ENCODE measurements around the gene TEX48.

- TF ChIP-seq TARDBP (IDR thresholded peaks at IDR 0.05) (no peak), FOXM1 (IDR thresholded peaks at IDR 0.05; ENCODE audit: borderline replicate concordance) (no peak), ELF4 (IDR thresholded peaks at IDR 0.05) (no peak), NFRKB (IDR thresholded peaks at IDR 0.05) (no peak), HDGF (IDR thresholded peaks at IDR 0.05; ENCODE audit: borderline replicate concordance) (no peak), ARNT (IDR thresholded peaks at IDR 0.05) (no peak)
These were observed 11.4 kb upstream of the TEX48 start for GRCh38 chr9:114693248-114693855.

All from HEK293T (cell line).